GM23338 (cell line): Measurements from ENCODE around the gene C1QTNF2.

ENCODE experiments used
- CTCF ChIP-seq, 2 experiments: fragments of 200-600 bp in 1 of 2; sonication (generic) in 1 of 2; conservative IDR thresholded peaks; 2 replicates each; pipeline versions ENCODE4 v1.5.1 to v1.6.1; 2016 to 2017; ENCODE audit warnings: antibody characterized with exemption in 2 of 2, low read depth in 2 of 2, mild to moderate bottlenecking in 2 of 2, moderate library complexity in 1 of 2
- STAT1 ChIP-seq: IDR thresholded peaks from one replicate; pipeline ENCODE4 v1.6.1; 2016; ENCODE audit warnings: antibody characterized with exemption; ENCODE audit not compliant: unreplicated experiment
- ZNF114 ChIP-seq: fragments of 250-450 bp; sonication (Bioruptor Pico); IDR thresholded peaks from 2 replicates; pipeline ENCODE4 v1.5.0; 2020; ENCODE audit warnings: mild to moderate bottlenecking, moderate library complexity

- no peak for TF ChIP-seq STAT1
- TF ChIP-seq CTCF (conservative IDR thresholded peaks at IDR 0.05; ENCODE audit: low read depth in 2 of 2), result no peak
- no peak for TF ChIP-seq ZNF114 (CRISPR knock-in tag)
Observed at GRCh38 chr5:160366230-160366629, 4.2 kb downstream of the C1QTNF2 start.
